ENCODE data around the gene TAF15.

TAF15 gene

DNA sequence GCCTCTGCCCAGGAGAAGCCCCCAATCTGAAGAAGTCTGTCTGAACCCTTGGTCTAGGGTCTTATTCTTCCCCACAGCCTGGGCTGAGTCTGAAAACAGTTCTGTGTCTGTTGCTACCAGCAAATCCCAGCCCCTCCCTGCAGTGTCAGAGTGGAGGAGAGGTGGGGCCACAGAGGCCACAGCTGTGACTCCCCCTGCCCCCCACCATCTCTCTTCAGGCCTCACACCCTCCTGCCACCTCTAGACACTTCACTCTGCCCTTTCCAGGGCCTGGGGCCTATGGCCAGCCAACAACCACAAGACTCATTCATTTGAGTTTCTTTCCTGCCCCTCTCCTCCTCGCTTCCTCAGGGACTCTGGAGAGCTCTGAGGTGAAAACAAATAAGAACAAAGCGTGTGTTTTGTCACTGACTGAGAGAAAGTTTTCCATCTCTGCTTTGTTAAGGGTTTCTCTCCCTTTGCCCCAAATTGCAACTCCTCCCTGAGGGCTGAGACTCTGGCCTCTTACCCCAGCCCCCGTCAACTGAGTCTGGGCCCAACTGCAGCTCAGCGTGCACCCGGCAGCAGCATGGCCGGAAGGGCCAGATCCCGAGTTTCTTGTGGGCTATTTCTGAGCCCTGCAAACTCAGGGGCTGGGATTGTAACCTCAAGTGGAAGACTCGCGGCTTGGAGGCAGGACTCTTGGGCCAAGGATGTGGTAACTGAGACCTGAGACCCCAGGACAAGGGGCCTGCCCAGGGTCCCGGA is 35.4 kb upstream of the TAF15 start:
- TF ChIP-seq, protein P1, sequence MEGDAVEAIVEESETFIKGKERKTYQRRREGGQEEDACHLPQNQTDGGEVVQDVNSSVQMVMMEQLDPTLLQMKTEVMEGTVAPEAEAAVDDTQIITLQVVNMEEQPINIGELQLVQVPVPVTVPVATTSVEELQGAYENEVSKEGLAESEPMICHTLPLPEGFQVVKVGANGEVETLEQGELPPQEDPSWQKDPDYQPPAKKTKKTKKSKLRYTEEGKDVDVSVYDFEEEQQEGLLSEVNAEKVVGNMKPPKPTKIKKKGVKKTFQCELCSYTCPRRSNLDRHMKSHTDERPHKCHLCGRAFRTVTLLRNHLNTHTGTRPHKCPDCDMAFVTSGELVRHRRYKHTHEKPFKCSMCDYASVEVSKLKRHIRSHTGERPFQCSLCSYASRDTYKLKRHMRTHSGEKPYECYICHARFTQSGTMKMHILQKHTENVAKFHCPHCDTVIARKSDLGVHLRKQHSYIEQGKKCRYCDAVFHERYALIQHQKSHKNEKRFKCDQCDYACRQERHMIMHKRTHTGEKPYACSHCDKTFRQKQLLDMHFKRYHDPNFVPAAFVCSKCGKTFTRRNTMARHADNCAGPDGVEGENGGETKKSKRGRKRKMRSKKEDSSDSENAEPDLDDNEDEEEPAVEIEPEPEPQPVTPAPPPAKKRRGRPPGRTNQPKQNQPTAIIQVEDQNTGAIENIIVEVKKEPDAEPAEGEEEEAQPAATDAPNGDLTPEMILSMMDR (conservative IDR thresholded peaks at IDR 0.05; ENCODE audit: low read length) = no peak
- H3K4me3 ChIP-seq (ENCODE audit: low read length) = no peak overlapping the region
- DNase-seq (ENCODE audit: low read depth) = no peak

GRCh38 chr17:35774499-35774898 is 34.8 kb upstream of the TAF15 start:
- H3K4me3 ChIP-seq (ENCODE audit: low read length) = no peak overlapping the region
- DNase-seq (ENCODE audit: low read depth) = no peak
- TF ChIP-seq, protein P1 (conservative IDR thresholded peaks at IDR 0.05; ENCODE audit: low read length) = no peak

DNA sequence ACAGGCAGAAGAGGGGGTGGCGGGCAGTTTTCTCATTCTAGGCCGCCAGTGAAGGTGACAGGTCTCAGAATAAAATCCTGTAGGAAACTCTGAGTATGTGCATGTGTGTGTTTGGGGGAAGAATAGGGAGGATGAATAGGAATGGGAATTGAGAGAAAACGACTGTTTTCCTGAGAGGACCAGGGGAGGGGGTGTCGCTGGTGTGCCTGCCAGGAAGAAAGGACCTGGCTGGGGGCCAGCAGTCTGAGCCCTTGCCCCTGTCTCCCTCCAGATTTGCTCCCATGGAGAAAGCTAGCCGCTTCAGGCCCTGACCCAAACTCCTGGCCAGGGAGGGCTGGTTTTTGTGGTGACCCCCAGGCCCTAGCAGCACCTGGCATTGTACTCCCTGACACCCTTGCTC is 34.2 kb upstream of the TAF15 start:
- no peak overlapping the region for H3K4me3 ChIP-seq (ENCODE audit: low read length)
- no peak for DNase-seq (ENCODE audit: low read depth)
- TF ChIP-seq, protein P1 (conservative IDR thresholded peaks at IDR 0.05; ENCODE audit: low read length) = no peak

- H3K4me3 ChIP-seq (ENCODE audit: low read length) = no peak overlapping the region
- DNase-seq (ENCODE audit: low read depth) = no peak
- TF ChIP-seq, protein P1 (conservative IDR thresholded peaks at IDR 0.05; ENCODE audit: low read length) = no peak
Observed at GRCh38 chr17:35775583-35775982, 33.7 kb upstream of the TAF15 start.

GRCh38 chr17:35778641-35779196 is 30.6 kb upstream of the TAF15 start:
- no peak overlapping the region for H3K4me3 ChIP-seq (ENCODE audit: low read length)
- TF ChIP-seq, protein P1 (conservative IDR thresholded peaks at IDR 0.05; ENCODE audit: low read length) = no peak
- DNase-seq (ENCODE audit: low read depth) = peak; percentile 5

DNA sequence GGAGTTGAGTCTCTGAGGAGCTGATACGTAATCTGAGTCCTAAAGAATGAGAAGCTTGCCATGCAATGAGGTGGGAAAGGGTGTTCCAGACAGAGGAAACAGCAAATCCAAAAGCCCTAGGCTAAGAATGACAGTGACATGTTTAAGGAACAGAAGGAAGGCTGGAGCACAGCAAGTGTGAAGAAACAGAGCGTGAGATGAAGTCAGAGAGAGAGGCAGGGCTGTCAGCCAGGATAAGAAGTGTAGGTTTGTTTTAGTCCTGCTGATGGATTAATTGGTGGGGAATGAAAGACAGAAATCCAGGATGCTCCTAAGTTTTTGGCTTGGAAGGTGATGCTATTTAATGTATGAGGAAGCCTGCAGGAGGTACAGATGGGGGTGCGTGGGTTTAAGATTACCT is 28.3 kb upstream of the TAF15 start:
- TF ChIP-seq, protein P1 (conservative IDR thresholded peaks at IDR 0.05; ENCODE audit: low read length) = no peak
- no peak overlapping the region for H3K4me3 ChIP-seq (ENCODE audit: low read length)
- DNase-seq (ENCODE audit: low read depth) = no peak

DNA sequence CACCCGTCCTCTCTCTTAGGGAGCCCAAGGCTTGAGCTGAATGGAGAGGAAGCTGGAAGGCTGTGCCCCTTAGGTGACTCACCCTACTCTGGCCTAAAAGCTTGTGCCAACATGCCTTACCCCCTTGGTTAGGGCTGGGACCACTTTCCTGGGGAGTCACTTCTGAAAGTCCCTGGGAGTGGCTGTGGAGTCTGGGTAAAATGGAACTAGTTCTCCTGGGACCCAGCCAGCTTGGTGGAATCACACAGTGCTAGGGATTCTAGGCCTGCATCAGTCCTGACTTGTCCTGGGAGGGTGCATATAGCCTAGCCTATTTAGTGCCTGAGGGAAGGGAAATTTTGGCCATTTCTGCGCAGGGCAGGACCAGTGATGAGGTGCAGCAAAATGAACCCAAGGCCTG is 24.4 kb upstream of the TAF15 start:
- no peak for DNase-seq (ENCODE audit: low read depth)
- TF ChIP-seq, protein P1 (conservative IDR thresholded peaks at IDR 0.05; ENCODE audit: low read length) = no peak
- H3K4me3 ChIP-seq (ENCODE audit: low read length) = no peak overlapping the region
